Inflammatory macrophage (primary cell): ENCODE measurements around the gene TMCO4.
A peak's percentile ranks its signal among the peaks of the same experiment; 100 is the strongest.
"Not testable (repeated sequence)": the region's sequence is repeated elsewhere in the genome, so short reads cannot be mapped to it uniquely, and the experiment has no call there.

ENCODE experiments used
- DNase-seq, 2 donors: peaks; one replicate each; pipeline ENCODE4 v3.0.0-alpha.2; 2020 to 2022
- total RNA-seq, 18 experiments: gene quantifications; one replicate each; lab custom pipeline; 2026; ENCODE audit warnings: mixed read lengths in 6 of 18, inconsistent platforms in 2 of 18; lab: John Stamatoyannopoulos, UW

TMCO4 gene
- 2.9 to 25.1 (median 18.4) reads per million in 18 experiments for total RNA-seq

DNA sequence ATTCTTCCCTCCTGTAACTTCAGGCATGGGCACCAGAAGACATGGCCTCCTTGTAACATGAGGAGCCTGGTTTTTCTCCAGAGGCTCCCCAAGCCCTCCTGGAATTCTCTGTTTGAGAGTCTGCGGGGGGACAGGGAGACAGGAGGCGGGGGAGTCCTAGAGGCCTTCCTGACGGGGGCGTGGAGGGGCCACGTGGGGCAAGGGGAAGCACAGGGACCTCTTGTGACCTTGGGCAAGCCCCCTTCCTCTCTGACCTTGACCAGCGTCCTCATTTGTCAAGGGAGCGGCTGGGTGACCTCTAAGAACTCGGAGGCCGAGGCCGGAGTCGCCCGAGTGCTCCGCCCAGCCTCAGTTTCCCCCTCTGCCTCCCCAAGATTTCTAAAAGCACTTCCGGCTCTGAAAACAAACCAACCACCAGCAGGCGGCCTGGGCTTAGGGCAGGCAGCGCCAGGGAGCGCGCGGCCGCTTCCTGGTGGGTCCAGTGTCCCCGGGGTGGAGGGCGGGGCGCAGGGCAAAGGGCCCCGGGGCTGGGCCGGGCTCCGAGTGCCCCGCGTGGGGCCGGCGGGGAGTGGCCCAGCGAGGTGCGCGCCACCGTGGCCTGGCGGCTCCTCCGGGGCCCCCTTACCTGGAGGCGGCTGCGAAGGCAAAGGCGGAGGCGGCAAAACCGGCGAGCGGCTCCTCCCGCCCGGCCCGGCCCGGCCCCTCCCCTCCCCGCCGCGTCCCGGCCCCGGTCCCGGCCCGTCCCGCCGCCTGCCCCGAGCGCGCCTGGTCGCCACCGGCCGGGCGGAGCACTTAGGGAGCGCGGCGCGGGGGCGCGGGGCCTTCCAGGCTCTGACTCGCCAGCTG is at the start of gene TMCO4:
Gene TMCO4 (minus strand): TSS at position 687 of the 846 bp plus-strand sequence. CDS start 19,158 bp downstream, outside the sequence.
- DNase-seq, result peak; percentile 46 to 71

DNA sequence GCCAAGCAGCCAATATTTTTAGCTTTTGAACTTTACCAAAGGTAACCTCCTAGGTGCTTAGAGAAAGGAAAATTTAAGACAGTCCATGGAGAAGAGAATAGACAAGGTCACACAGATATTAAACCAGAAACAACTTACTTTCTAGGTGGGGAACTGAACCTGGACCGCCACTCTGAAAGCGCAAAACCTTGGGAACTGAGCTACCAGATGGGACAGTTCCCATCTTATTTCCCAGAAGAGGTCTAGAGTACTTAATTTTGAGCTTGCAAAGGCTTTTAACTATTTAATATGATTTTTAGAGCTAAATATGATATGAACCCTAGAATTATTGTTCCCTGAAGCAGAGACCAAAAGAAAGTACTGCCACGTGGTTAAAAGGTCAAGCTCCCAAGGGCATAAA is 49.6 kb upstream of the TMCO4 start:
- not testable (repeated sequence) for DNase-seq

- not testable (repeated sequence) for DNase-seq
Observed at GRCh38 chr1:19847334-19847733, 47.6 kb upstream of the TMCO4 start.

- DNase-seq, result no peak
Observed at GRCh38 chr1:19846338-19846737, 46.6 kb upstream of the TMCO4 start.

DNA sequence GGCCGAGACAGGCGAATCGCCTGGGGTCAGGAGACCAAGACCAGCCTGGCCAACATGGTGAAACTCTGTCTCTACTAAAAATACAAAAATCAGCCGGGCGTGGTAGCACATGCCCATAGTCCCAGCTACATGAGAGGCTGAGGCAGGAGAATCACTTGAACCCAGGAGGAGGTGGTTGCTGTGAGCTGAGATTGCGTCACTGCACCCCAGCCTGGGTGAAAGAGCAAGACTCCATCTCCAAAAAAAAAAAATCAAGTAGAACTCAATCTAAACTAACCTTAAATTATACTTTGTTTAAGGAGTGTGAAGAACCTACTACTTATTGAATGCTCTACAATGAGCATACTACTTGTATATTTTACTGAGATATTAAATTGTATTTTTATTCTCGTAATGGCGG is 45.8 kb upstream of the TMCO4 start:
- no peak for DNase-seq

DNA sequence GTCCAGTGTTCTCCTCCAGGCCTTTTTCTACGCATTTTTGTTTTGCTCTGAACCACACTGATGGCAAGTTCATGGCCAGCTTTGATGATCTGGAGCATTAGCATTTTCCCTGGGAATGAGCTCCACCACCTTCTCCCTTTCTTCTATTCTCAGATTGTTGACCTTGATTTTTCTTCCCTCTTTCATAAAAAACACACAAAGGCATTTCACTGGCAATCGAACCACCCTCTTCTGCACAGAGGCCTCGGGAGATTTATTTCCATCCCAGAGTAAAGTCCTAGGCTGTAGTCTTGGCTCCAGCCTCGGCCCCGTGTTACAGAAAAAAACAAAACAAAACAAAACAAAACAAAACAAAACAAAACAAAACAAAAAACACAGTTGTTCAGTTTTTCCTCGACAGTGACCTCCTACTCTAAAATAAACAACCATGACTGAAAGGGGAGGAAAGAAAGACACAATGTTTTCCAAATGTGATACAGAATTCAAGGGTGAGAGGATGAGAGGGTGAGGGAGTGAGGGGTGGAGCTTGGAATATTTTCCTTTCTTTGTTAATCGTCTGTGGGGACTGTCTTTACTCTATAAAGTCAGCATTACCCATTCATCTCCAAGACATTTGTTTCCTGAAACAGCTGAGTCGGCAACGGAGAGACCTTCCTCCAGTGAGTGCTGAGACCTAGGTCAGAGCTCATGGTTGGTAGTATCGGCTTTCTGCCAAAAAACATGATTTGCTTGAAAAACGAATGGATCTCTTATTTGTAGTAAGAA is 45.2 kb upstream of the TMCO4 start:
- DNase-seq, result no peak

DNA sequence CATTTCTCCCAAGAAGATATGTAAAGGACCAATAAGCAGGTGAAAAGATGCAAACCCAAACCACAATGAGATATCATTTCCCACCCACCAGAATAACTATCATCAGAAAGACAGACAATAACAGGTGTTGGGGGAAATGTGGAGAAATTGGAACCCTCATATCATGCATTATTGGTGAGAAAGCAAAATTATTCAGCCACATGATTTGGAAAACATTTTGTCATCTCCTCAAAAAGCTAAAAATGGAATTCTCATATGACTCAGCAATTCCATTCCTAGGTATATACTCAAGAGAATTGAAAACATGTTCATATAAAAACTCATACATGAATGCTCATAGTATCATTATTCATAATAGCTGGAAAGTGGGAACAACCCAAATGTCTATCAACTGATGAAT is 40.5 kb upstream of the TMCO4 start:
- no peak for DNase-seq

DNA sequence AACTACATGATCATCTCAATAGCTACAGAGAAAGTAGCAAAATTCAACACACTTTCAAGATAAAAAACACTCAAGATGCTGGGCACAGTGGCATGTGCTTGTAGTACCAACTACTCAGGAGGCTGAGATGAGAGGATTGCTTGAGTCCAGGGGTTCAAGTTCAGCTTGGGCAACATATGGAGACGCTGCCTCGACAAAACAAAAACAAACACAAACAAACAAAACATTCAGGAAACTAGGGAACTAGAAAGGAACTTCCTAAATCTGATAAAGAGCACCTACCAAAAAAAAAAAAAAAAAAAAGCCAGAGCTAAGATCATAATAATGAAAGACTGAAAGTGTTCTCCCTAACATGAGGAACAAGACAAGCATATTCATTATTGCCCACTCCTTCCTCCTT is 38.1 kb upstream of the TMCO4 start:
- DNase-seq, result peak; percentile 50 to 51

DNA sequence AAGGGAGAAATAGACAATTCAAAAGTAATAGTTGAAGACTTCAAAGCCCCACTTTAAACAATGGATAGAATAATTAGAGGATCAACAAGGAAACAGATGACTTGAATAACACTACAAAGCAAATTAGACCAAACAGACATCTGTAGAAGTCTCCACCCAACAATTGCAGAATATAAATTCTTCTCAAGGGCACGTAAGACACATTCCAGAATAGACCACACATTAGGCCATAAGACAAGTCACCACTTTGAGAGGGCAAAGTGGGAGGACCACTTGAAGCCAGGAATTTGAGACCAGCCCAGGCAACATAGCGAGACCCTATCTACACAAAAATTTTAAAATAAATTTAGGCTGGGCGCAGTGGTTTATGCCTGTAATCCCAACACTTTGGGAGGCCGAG is 35.9 kb upstream of the TMCO4 start:
- no peak for DNase-seq

GRCh38 chr1:19831441-19831840 is 31.7 kb upstream of the TMCO4 start:
- DNase-seq, result no peak

- DNase-seq, result no peak
Observed at GRCh38 chr1:19828546-19828945, 28.8 kb upstream of the TMCO4 start.

- DNase-seq, result no peak
Observed at GRCh38 chr1:19825298-19825697, 25.6 kb upstream of the TMCO4 start.

GRCh38 chr1:19824541-19824940 is 24.8 kb upstream of the TMCO4 start:
- no peak for DNase-seq

DNA sequence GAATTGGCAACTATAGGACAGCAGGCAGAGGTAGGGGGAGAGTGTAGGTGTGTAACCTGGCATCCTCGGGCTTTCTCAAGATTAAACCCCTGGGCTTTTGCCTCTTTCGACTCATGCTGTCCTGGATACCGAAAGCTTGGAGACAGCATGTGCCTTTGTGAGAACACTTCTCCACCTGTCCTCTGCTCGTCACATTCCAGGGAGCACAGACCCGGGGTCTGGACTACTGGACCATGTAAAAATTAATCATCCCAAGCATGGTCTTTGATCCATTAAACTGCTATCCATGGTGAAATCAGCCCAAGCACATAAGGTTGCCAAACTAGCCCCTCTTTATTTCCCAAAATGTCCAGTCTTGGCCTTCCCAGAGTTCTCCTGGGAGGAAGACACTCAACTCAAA is 24.3 kb upstream of the TMCO4 start:
- DNase-seq, result no peak

GRCh38 chr1:19819701-19820100 is 20.0 kb upstream of the TMCO4 start:
- no peak for DNase-seq

DNA sequence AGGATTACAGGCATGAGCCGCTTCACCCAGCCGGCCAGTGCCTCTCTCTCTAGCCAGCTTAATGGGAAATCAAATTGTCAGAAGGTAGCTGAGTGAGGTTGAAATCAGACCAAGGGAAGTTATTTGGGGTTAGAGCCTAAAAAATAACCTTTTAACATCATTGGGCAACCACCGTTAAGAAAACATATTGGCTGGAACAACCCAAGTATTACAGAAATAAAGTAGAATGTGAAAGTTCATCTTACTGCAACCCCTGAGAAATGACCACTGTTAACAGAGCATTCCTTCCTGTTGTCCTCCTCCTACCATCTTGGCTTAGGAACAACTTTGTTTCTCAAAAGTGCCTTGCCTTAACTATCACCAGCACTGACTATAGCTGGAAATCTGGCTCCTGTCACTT is 18.6 kb upstream of the TMCO4 start:
- no peak for DNase-seq

DNA sequence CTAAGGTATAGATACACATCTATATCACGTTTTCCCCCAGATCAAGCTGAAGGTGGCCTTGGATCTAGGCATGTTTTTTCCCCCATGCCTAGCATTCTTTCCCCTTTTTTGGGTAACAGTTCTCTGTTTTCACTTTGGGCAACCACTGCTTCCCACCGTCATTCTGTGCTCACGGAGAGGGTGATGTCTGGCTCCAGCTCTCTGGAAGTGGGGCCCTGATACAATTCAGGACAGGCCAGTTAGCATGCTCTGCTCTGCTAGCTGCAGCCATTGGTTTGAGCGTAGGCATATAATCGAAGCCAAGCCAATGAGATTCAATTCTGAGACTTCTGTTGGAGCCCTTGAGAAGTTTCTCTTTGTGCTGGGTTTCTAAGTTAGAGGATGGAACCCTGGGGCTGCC is 17.4 kb upstream of the TMCO4 start:
- DNase-seq, result no peak

DNA sequence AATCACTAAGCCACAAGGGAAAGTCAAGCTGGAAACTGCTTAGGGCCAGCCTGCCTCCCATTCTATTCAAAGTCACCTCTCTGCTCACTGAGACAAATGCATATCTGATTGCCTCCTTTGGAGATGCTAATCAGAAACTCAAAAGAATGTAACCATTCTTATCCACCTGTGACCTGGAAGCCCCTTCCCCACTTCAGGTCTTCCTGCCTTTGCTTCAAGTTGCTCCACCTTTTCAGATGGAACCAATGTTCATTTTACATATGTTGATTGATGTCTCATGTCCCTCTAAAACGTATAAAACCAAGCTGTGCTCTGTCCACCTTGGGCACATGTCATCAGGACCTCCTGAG is 17.0 kb upstream of the TMCO4 start:
- not testable (repeated sequence) for DNase-seq

DNA sequence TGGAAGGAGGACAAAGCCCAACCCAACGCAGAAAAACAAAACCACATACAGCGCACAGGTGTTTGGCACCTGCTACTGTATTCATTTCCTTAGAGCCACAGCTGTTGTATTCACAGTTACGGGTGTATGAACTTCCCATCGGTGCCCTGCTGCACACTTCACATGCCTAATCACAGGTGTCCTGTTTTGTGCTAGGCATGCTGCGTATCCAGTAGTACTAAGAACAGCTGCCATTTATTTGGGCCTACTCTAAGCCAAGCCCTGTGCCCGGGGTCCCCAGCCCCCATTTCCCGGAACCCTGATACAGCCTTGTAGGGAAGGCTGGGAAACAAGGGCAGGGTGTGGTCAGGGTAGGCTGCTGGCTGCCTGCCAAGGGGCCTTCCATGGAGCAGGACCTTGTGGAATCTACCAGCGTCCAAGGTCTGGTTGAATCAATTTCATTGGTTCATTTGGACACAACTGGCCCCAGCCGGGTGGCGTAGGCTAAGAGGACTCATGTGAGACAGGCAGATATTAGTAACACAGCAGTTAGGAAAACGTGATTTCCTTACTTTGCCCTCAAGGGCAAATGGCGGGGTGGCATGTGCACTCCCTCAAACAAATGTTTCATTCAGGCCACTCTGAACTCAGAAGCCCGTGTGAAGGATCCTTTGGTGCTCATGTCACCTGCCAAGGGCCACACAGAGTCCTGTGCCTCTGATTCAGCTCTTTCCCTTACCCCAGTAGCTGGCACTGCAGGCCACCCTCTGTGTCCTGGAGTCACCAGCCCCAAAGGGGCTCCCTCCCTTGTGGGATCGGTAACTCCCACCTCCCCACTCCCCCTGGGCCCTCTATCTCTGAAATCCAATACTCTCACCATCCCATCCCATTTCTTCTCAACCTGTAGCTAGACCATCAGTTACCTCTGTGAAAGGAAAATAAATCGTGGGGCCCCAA is 16.4 kb upstream of the TMCO4 start:
- DNase-seq, result no peak

GRCh38 chr1:19814681-19815503 is 15.2 kb upstream of the TMCO4 start, which contains the start of gene RNF186:
Gene RNF186, minus strand, starts transcription at chr1:19815283. Its CDS starts 182 bp downstream, at chr1:19815101.
- DNase-seq, result no peak

DNA sequence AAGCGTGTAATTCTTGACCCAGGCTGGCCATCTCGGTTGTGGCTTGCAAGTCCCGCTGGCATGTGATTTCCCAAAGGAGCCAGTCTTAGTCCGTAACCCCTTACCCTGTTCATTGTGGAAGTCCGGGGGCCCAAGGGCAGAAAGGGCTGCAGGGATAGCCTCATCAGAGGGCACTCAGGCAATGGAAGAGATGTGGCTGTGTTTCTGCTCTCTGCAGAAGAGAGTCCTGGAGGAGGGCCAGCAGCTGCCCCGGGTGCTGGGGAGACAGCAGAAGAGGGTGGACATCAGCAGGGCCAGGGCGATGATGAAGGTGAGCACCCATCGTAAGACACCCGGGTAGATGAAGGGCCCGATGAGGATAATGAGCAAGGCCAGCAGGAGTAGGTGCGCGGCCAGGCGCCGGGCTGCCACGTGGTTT is 14.5 kb upstream of the TMCO4 start:
- no peak for DNase-seq

- DNase-seq, result no peak
Observed at GRCh38 chr1:19813643-19813960, 13.9 kb upstream of the TMCO4 start.
